Epithelial cell of umbilical artery (primary cell): ENCODE measurements around the gene XYLT1. TPM values are rescaled to one million over a fixed set of nuclear protein-coding genes. Genes with fewer than 3 reads are reported as not detected.

Source experiments
- total RNA-seq: library from RNA; depleted of rRNA; stranded (reverse); fragments of >200 nt; gene quantifications from 2 replicates; pipeline ENCODE4 v1.2.3, GENCODE V29; 2014

The XYLT1 gene, protein sequence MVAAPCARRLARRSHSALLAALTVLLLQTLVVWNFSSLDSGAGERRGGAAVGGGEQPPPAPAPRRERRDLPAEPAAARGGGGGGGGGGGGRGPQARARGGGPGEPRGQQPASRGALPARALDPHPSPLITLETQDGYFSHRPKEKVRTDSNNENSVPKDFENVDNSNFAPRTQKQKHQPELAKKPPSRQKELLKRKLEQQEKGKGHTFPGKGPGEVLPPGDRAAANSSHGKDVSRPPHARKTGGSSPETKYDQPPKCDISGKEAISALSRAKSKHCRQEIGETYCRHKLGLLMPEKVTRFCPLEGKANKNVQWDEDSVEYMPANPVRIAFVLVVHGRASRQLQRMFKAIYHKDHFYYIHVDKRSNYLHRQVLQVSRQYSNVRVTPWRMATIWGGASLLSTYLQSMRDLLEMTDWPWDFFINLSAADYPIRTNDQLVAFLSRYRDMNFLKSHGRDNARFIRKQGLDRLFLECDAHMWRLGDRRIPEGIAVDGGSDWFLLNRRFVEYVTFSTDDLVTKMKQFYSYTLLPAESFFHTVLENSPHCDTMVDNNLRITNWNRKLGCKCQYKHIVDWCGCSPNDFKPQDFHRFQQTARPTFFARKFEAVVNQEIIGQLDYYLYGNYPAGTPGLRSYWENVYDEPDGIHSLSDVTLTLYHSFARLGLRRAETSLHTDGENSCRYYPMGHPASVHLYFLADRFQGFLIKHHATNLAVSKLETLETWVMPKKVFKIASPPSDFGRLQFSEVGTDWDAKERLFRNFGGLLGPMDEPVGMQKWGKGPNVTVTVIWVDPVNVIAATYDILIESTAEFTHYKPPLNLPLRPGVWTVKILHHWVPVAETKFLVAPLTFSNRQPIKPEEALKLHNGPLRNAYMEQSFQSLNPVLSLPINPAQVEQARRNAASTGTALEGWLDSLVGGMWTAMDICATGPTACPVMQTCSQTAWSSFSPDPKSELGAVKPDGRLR
- total RNA-seq, result 0.30 and 0.97 TPM in 2 replicates

DNA sequence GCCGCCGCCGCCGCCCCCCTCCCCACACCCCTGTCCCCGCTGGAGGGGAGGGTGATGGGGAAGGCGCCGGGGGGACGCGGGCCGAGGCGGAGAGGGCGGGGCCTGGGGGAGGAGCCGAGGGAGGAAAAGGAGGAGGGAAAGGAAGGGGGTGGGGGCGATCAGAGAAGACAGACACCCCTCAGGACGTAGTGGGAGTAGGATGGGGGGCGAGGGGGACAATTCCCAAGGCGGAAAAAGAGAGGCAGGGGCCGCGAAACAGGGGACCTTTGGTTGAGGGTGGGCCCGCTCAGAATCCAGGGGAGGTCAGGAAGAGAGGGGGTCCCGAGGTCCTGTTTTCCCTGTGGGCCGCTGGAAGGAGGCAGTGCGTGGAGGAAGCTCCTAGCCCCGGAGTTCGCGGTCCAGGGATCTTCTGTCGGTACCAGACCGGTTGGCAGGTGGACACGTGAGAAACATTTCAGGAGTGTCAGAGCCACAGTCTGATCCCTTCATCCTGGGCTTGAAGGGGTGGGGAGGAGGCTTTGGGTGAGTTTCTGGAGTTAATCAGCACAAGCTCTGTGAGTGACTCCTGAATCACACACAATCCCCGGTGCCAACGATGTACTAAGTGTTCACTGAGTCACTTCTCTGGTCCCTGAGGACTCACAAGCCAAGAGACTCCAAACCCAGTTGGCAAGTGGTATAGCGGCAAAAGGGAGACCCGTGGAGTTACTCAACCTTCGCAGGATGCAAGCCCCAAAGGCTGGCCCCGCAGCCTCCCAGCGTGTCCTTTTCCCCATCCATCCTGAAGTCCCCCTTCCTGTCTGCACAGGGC is at the start of gene XYLT1:
Gene XYLT1 (minus strand): TSS at position 53 of the 811 bp plus-strand sequence. CDS start 164 bp downstream, outside the sequence.

